ENCODE results near the gene ZNF331. TPM values are rescaled to one million over a fixed set of nuclear protein-coding genes. Genes with fewer than 3 reads are reported as not detected.

ZNF331 gene
- total RNA-seq, 1 experiment from 2014 or later: 25.0 TPM

GRCh38 chr19:53608381-53608780 is 70.4 kb downstream of the ZNF331 start:
- Histone ChIP-seq H3K9me3 (ENCODE audit: control insufficient read depth, insufficient read depth, low read depth, low read length) (no peaks in the 10 kb centered on the region), H3K4me1 (ENCODE audit: control insufficient read depth, insufficient read depth, low read length) (no peaks in the 10 kb centered on the region), H3K4me3 (ENCODE audit: low read depth in 2 of 2, low read length in 2 of 2) (no peak overlapping the region), H3K27me3 (ENCODE audit: control insufficient read depth, insufficient read depth, low read length) (no peaks in the 10 kb centered on the region), H3K36me3 (ENCODE audit: control insufficient read depth, insufficient read depth, low read length) (no peaks in the 10 kb centered on the region), H3K27ac (ENCODE audit: low read length) (no peak overlapping the region)
- intact Hi-C loops (cut with micrococcal nuclease; ENCODE audit: unreplicated experiment) (no loop called here), in situ Hi-C loops (cut with HindIII; ENCODE audit: low pct_unique_long_range_greater_than_20kb, low sequenced_read_pairs) (no loop called here)
- DNase-seq (ENCODE audit: low read depth, low spot score): no peak
- no peak for ATAC-seq
- TF ChIP-seq REST (IDR thresholded peaks at IDR 0.05; ENCODE audit: insufficient read depth in 1 of 2, low read depth in 2 of 2, low read length in 1 of 2) (no peak), SIN3A (IDR thresholded peaks at IDR 0.05; ENCODE audit: borderline replicate concordance, insufficient read depth, low read depth, low read length) (no peak), TCF7L2 (IDR thresholded peaks at IDR 0.05; ENCODE audit: low read depth, low read length) (no peak), POLR2AphosphoS5 (IDR thresholded peaks at IDR 0.05; ENCODE audit: low read depth, low read length) (no peak)
- TF ChIP-seq, protein P1, sequence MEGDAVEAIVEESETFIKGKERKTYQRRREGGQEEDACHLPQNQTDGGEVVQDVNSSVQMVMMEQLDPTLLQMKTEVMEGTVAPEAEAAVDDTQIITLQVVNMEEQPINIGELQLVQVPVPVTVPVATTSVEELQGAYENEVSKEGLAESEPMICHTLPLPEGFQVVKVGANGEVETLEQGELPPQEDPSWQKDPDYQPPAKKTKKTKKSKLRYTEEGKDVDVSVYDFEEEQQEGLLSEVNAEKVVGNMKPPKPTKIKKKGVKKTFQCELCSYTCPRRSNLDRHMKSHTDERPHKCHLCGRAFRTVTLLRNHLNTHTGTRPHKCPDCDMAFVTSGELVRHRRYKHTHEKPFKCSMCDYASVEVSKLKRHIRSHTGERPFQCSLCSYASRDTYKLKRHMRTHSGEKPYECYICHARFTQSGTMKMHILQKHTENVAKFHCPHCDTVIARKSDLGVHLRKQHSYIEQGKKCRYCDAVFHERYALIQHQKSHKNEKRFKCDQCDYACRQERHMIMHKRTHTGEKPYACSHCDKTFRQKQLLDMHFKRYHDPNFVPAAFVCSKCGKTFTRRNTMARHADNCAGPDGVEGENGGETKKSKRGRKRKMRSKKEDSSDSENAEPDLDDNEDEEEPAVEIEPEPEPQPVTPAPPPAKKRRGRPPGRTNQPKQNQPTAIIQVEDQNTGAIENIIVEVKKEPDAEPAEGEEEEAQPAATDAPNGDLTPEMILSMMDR (IDR thresholded peaks at IDR 0.05): no peak
- ChIA-PET CTCF (interaction anchor here (0.8 kb wide), 1 partner anchor 9 kb away, joined by 3 read pairs; no protein-coding TSS in a partner anchor), POLR2A (no interaction called here)
- BruUV-seq (replicated peaks): no TSS peak

DNA sequence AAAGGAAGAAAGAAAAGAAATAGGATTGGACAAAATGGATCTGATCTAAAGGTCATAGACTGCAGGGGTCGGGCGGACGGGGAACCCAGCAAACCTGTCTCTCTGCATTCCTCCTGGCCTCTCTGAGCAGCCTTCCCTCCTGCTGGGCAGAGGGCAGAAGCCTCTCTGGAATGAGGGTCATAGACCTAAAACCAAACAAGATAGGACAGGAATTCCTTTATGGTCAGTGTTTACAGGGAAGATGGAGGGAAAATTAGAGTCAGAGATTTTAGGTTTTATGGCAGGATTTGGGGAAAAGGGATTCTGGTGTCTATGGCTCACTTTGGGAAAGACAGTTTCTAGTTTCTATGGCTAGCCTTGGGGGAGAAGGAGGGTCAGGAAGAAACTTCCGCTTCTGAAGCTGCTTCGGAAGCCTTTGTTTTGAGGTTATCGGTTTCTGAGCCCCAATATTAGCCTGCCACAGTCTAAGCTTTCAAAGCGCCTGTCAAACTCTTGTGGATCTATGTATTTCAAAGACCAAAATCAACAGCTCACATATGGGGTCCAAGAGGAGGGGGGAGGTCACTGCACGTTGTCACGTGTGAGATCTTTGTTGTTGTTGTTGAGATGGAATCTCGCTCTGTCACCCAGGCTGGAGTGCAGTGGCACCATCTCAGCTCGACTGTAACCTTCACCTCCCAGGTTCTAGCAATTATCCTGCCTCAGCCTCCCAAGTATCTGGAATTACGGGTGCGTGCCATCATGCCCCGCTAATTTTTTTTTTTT is 75.0 kb downstream of the ZNF331 start:
- Histone ChIP-seq H3K9me3 (ENCODE audit: control insufficient read depth, insufficient read depth, low read depth, low read length) (no peaks in the 10 kb centered on the region), H3K27ac (ENCODE audit: low read length) (no peak overlapping the region), H3K27me3 (ENCODE audit: control insufficient read depth, insufficient read depth, low read length) (no peaks in the 10 kb centered on the region), H3K4me1 (ENCODE audit: control insufficient read depth, insufficient read depth, low read length) (no peaks in the 10 kb centered on the region), H3K4me3 (ENCODE audit: low read depth in 2 of 2, low read length in 2 of 2) (no peak overlapping the region), H3K36me3 (ENCODE audit: control insufficient read depth, insufficient read depth, low read length) (no peaks in the 10 kb centered on the region)
- intact Hi-C loops (cut with micrococcal nuclease; ENCODE audit: unreplicated experiment) (no loop called here), in situ Hi-C loops (cut with HindIII; ENCODE audit: low pct_unique_long_range_greater_than_20kb, low sequenced_read_pairs) (no loop called here)
- no TSS peak for BruUV-seq (replicated peaks)
- no peak for ATAC-seq
- POLR2A ChIA-PET: no interaction called here
- DNase-seq (ENCODE audit: low read depth, low spot score): no peak
- TF ChIP-seq SIN3A (IDR thresholded peaks at IDR 0.05; ENCODE audit: borderline replicate concordance, insufficient read depth, low read depth, low read length): no peak
- TF ChIP-seq, protein P1 (IDR thresholded peaks at IDR 0.05): no peak
- TF ChIP-seq TCF7L2 (IDR thresholded peaks at IDR 0.05; ENCODE audit: low read depth, low read length): no peak
- TF ChIP-seq POLR2AphosphoS5 (IDR thresholded peaks at IDR 0.05; ENCODE audit: low read depth, low read length): no peak
- no peak for TF ChIP-seq REST (IDR thresholded peaks at IDR 0.05; ENCODE audit: insufficient read depth in 1 of 2, low read depth in 2 of 2, low read length in 1 of 2)
- CTCF ChIA-PET: interaction anchor here (0.6 kb wide), 1 partner anchor 18 kb away, joined by 4 read pairs; no protein-coding TSS in a partner anchor

All from Panc1 (cell line).